ENCODE results near the gene MAPK8. TPM values are rescaled to one million over a fixed set of nuclear protein-coding genes. Genes with fewer than 3 reads are reported as not detected.

MAPK8 gene
- total RNA-seq, 1 donor from 2014 or later = 7.7 TPM

- Histone ChIP-seq H3K4me1 (no peaks in the 10 kb centered on the region), H3K36me3 (no peaks in the 10 kb centered on the region), H3K4me3 (no peak overlapping the region), H3K27ac (no peak overlapping the region), H3K27me3 (no peaks in the 10 kb centered on the region), H3K9me3 (no peaks in the 10 kb centered on the region)
- no peak for DNase-seq (ENCODE audit: low spot score in 2 of 2)
- intact Hi-C loops (cut with DNase I) = no loop called here
- no peak for TF ChIP-seq CTCF (IDR thresholded peaks at IDR 0.05)
These were observed 18.8 kb upstream of the MAPK8 start for GRCh38 chr10:48287417-48288391.

- no peak overlapping the region for H3K4me3 ChIP-seq
- TF ChIP-seq CTCF (IDR thresholded peaks at IDR 0.05) = no peak
- no peak for DNase-seq (ENCODE audit: low spot score in 2 of 2)
- no peaks in the 10 kb centered on the region for H3K27me3 ChIP-seq
- intact Hi-C loops (cut with DNase I) = no loop called here
- no peaks in the 10 kb centered on the region for H3K4me1 ChIP-seq
- no peak overlapping the region for H3K27ac ChIP-seq
- H3K9me3 ChIP-seq = no peaks in the 10 kb centered on the region
- no peaks in the 10 kb centered on the region for H3K36me3 ChIP-seq
These were observed 17.8 kb upstream of the MAPK8 start for GRCh38 chr10:48288661-48289060.

GRCh38 chr10:48289501-48290238, 16.8 kb upstream of the MAPK8 start:
- DNase-seq (ENCODE audit: low spot score in 2 of 2) = no peak
- Histone ChIP-seq H3K4me1 (no peaks in the 10 kb centered on the region), H3K9me3 (no peaks in the 10 kb centered on the region), H3K4me3 (no peak overlapping the region), H3K27ac (no peak overlapping the region), H3K27me3 (no peaks in the 10 kb centered on the region), H3K36me3 (no peaks in the 10 kb centered on the region)
- peak; percentile 33 to 69 (median 49) for TF ChIP-seq CTCF (IDR thresholded peaks at IDR 0.05)
- intact Hi-C loops (cut with DNase I) = no loop called here

DNA sequence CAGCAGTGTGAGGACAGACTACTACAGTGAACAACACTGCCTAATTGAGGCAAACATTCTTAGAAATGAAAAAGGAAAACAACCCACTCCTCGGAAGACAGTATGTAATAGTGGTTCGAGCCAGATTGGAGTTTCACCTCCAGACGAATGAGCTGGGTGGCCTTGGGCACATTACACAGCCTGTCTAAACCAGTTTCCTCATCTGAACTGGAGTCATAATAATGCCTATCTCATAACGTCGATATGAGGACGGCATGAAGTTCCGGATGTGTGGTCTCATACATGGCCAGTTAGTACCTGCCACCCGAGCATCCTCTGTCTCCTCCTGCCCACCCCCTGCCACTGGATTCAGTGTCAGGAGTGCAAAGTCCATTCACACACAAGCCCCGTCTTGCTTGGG, 16.2 kb upstream of the MAPK8 start:
- intact Hi-C loops (cut with DNase I) = no loop called here
- H3K36me3 ChIP-seq = no peaks in the 10 kb centered on the region
- TF ChIP-seq CTCF (IDR thresholded peaks at IDR 0.05) = no peak
- H3K9me3 ChIP-seq = no peaks in the 10 kb centered on the region
- H3K27ac ChIP-seq = no peak overlapping the region
- no peak overlapping the region for H3K4me3 ChIP-seq
- no peaks in the 10 kb centered on the region for H3K27me3 ChIP-seq
- DNase-seq (ENCODE audit: low spot score in 2 of 2) = no peak
- no peaks in the 10 kb centered on the region for H3K4me1 ChIP-seq

DNA sequence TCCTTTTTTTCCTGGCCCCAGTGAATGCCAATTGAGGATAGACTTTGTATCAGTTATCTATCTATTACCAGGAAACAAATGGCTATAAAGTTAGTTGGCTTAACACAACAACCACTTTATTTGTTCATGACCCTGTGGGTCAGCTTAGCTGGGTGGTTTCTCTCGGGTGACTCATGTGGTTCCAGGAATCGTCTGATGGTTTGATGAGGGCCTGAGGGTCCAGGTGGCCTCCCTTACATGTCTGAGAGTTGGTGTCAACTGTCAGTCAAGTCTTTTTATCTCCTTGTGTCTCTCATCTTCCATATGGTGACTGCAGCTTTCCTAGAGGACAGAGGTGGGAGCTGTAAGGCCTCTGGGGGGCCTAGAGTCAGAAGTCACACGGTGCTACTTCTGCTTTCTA, 15.3 kb upstream of the MAPK8 start:
- Histone ChIP-seq H3K9me3 (no peaks in the 10 kb centered on the region), H3K4me3 (no peak overlapping the region), H3K36me3 (no peaks in the 10 kb centered on the region), H3K27me3 (no peaks in the 10 kb centered on the region), H3K27ac (no peak overlapping the region), H3K4me1 (no peaks in the 10 kb centered on the region)
- intact Hi-C loops (cut with DNase I) = no loop called here
- no peak for TF ChIP-seq CTCF (IDR thresholded peaks at IDR 0.05)
- DNase-seq (ENCODE audit: low spot score in 2 of 2) = no peak

Data from ascending aorta (tissue), 2 donors.